GM04503 (cell line): ENCODE results near the gene NEIL1.
"Not testable (repeated sequence)": the region's sequence is repeated elsewhere in the genome, so short reads cannot be mapped to it uniquely, and the experiment has no call there.

Source experiments
- DNase-seq: peaks from one replicate; pipeline ENCODE4 v3.0.0-alpha.2; 2012; ENCODE audit warnings: low read depth

Gene NEIL1

GRCh38 chr15:75380773-75381172 lies 33.9 kb downstream of the NEIL1 start:
- DNase-seq, result no peak

GRCh38 chr15:75383986-75384385 lies 37.1 kb downstream of the NEIL1 start:
- DNase-seq, result not testable (repeated sequence)

GRCh38 chr15:75389791-75390382 lies 43.0 kb downstream of the NEIL1 start:
- DNase-seq, result no peak

GRCh38 chr15:75397494-75397893 lies 50.7 kb downstream of the NEIL1 start:
- DNase-seq, result peak; percentile 11

- no peak for DNase-seq
Observed at GRCh38 chr15:75403892-75404291, 57.1 kb downstream of the NEIL1 start.
